GM12891 (cell line): Measurements from ENCODE around the gene CDC45.

Experiments
- POLR2A ChIP-seq: IDR thresholded peaks from 2 replicates; pipeline ENCODE4 v1.6.1; 2011; ENCODE audit warnings: low read depth, low read length, control low read depth
- POLR2AphosphoS5 ChIP-seq: IDR thresholded peaks from 2 replicates; pipeline ENCODE4 v1.6.1; 2011; ENCODE audit warnings: low read depth, low read length, control low read depth

GRCh38 chr22:19555651-19556050, 75.9 kb downstream of the CDC45 start:
- TF ChIP-seq POLR2AphosphoS5 (no peak), POLR2A (no peak)
